ENCODE results near the gene TFDP3.

The TFDP3 gene

GRCh38 chrX:133185119-133185518 is 33.0 kb downstream of the TFDP3 start:
- Mint-ChIP-seq H3K9me3 (peaks cover 5% of the 10 kb centered on the region), H3K4me1 (peaks cover 5% of the 10 kb centered on the region), H3K36me3 (ENCODE audit: low read depth) (no peaks in the 10 kb centered on the region), H3K27me3 (ENCODE audit: low read depth, poor library complexity) (peaks cover 9% of the 10 kb centered on the region), H3K27ac (no peak overlapping the region), H3K4me3 (no peak overlapping the region)
- TF ChIP-seq CTCF (IDR thresholded peaks at IDR 0.05): no peak
- DNase-seq: no peak

GRCh38 chrX:133183806-133184205 is 34.3 kb downstream of the TFDP3 start:
- Mint-ChIP-seq H3K27ac (no peak overlapping the region), H3K9me3 (peaks cover 6% of the 10 kb centered on the region), H3K36me3 (ENCODE audit: low read depth) (no peaks in the 10 kb centered on the region), H3K4me1 (peaks cover 8% of the 10 kb centered on the region), H3K4me3 (no peak overlapping the region), H3K27me3 (ENCODE audit: low read depth, poor library complexity) (peaks cover 9% of the 10 kb centered on the region)
- no peak for DNase-seq
- no peak for TF ChIP-seq CTCF (IDR thresholded peaks at IDR 0.05)

- Mint-ChIP-seq H3K27me3 (ENCODE audit: low read depth, poor library complexity) (peaks cover 12% of the 10 kb centered on the region), H3K9me3 (peaks cover 6% of the 10 kb centered on the region), H3K36me3 (ENCODE audit: low read depth) (no peaks in the 10 kb centered on the region), H3K4me3 (no peak overlapping the region), H3K4me1 (peaks cover 13% of the 10 kb centered on the region), H3K27ac (no peak overlapping the region)
- DNase-seq: no peak
- TF ChIP-seq CTCF (IDR thresholded peaks at IDR 0.05): peak; percentile 10
Measured at GRCh38 chrX:133179500-133179899, 38.7 kb downstream of the TFDP3 start.

- no peaks in the 10 kb centered on the region for H3K36me3 Mint-ChIP-seq (ENCODE audit: low read depth)
- peaks cover 6% of the 10 kb centered on the region for H3K9me3 Mint-ChIP-seq
- peaks cover 9% of the 10 kb centered on the region for H3K27me3 Mint-ChIP-seq (ENCODE audit: low read depth, poor library complexity)
- no peak for TF ChIP-seq CTCF (IDR thresholded peaks at IDR 0.05)
- peaks cover 18% of the 10 kb centered on the region for H3K4me1 Mint-ChIP-seq
- no peak for DNase-seq
- no peak overlapping the region for H3K27ac Mint-ChIP-seq
- no peak overlapping the region for H3K4me3 Mint-ChIP-seq
Measured at GRCh38 chrX:133177202-133177601, 41.0 kb downstream of the TFDP3 start.

GRCh38 chrX:133175605-133176004 is 42.5 kb downstream of the TFDP3 start:
- H3K9me3 Mint-ChIP-seq: peaks cover 6% of the 10 kb centered on the region
- H3K4me3 Mint-ChIP-seq: no peak overlapping the region
- no peak overlapping the region for H3K27ac Mint-ChIP-seq
- TF ChIP-seq CTCF (IDR thresholded peaks at IDR 0.05): no peak
- DNase-seq: no peak
- H3K36me3 Mint-ChIP-seq (ENCODE audit: low read depth): no peaks in the 10 kb centered on the region
- peaks cover 21% of the 10 kb centered on the region for H3K4me1 Mint-ChIP-seq
- H3K27me3 Mint-ChIP-seq (ENCODE audit: low read depth, poor library complexity): peaks cover 9% of the 10 kb centered on the region

GRCh38 chrX:133175162-133175561 is 43.0 kb downstream of the TFDP3 start:
- H3K36me3 Mint-ChIP-seq (ENCODE audit: low read depth): no peaks in the 10 kb centered on the region

More at GRCh38 chrX:133175162-133175561, 43.0 kb downstream of the TFDP3 start:
- no peak overlapping the region for H3K4me3 Mint-ChIP-seq
- H3K27me3 Mint-ChIP-seq (ENCODE audit: low read depth, poor library complexity): peaks cover 9% of the 10 kb centered on the region
- peaks cover 21% of the 10 kb centered on the region for H3K4me1 Mint-ChIP-seq
- DNase-seq: no peak
- peaks cover 1% of the 10 kb centered on the region for H3K9me3 Mint-ChIP-seq
- no peak overlapping the region for H3K27ac Mint-ChIP-seq
- TF ChIP-seq CTCF (IDR thresholded peaks at IDR 0.05): no peak
